T-helper 2 cell (primary cell): ENCODE measurements around the gene WASF2.
"Not testable (repeated sequence)": the region's sequence is repeated elsewhere in the genome, so short reads cannot be mapped to it uniquely, and the experiment has no call there.

Experiments
- DNase-seq, 5 experiments: peaks; one replicate each; pipeline versions ENCODE4 v3.0.0 to v3.0.0-alpha.2; 2012 to 2022
- total RNA-seq, 2 donors: gene quantifications; one replicate each; lab custom pipeline; 2026; lab: John Stamatoyannopoulos, UW

Gene WASF2
- total RNA-seq = 108 to 110 reads per million in 2 donors

GRCh38 chr1:27489973-27490741 is at the start of gene WASF2:
Gene WASF2 (minus strand): TSS chr1:27490167. CDS start chr1:27428890, 61,277 bp downstream.
- DNase-seq = peak; percentile 90 to 98 (median 96)

- DNase-seq = no peak
These were observed 48.8 kb upstream of the WASF2 start for GRCh38 chr1:27538793-27539192.

- not testable (repeated sequence) for DNase-seq
These were observed 48.3 kb upstream of the WASF2 start for GRCh38 chr1:27538305-27538676.

- no peak for DNase-seq
These were observed 46.8 kb upstream of the WASF2 start for GRCh38 chr1:27536767-27537166.

- no peak for DNase-seq
These were observed 46.2 kb upstream of the WASF2 start for GRCh38 chr1:27536010-27536757.

- no peak for DNase-seq
These were observed 45.4 kb upstream of the WASF2 start for GRCh38 chr1:27535386-27535785.

GRCh38 chr1:27531959-27532685 is 42.2 kb upstream of the WASF2 start:
- no peak for DNase-seq

- DNase-seq = no peak
These were observed 40.2 kb upstream of the WASF2 start for GRCh38 chr1:27530192-27530591.

GRCh38 chr1:27529704-27530018 is 39.7 kb upstream of the WASF2 start:
- no peak for DNase-seq

- DNase-seq = no peak
These were observed 39.1 kb upstream of the WASF2 start for GRCh38 chr1:27528818-27529703.

- peak in 4 of 5 experiments; percentile 22 to 58 (median 28) for DNase-seq
These were observed 38.2 kb upstream of the WASF2 start for GRCh38 chr1:27527890-27528817.

GRCh38 chr1:27527223-27527889 is 37.4 kb upstream of the WASF2 start:
- peak in 2 of 5 experiments; percentile 19 to 57 for DNase-seq

- peak in 1 of 5 experiments; percentile 22 for DNase-seq
These were observed 36.7 kb upstream of the WASF2 start for GRCh38 chr1:27526569-27527222.

- DNase-seq = peak in 3 of 5 experiments; percentile 30 to 81 (median 41)
These were observed 35.6 kb upstream of the WASF2 start for GRCh38 chr1:27525296-27526272.

- peak in 1 of 5 experiments; percentile 25 for DNase-seq
These were observed 33.5 kb upstream of the WASF2 start for GRCh38 chr1:27523337-27524020.

GRCh38 chr1:27522432-27523336 is 32.7 kb upstream of the WASF2 start:
- peak in 4 of 5 experiments; percentile 47 to 93 (median 65) for DNase-seq
